GM23338 (cell line): ENCODE results near the gene ESR1. TPM values are rescaled to one million over a fixed set of nuclear protein-coding genes. Genes with fewer than 3 reads are reported as not detected.

Experiments
- ATAC-seq: fragments of 200-7000 bp; cut with Tn5 transposase; 3 replicates; pipeline ENCODE4 v1.9.1; 2020
- DNase-seq: peaks from one replicate; pipeline ENCODE4 v3.0.0-alpha.2; 2015; ENCODE audit warnings: low spot score
- H2AFZ ChIP-seq: fragments of 200-600 bp; sonication (generic); 2 replicates; pipeline ENCODE4 v1.8.0; 2016; ENCODE audit warnings: antibody characterized with exemption, mild to moderate bottlenecking, moderate library complexity
- H3F3A ChIP-seq: fragments of 200-600 bp; sonication (generic); replicated peaks from 2 replicates; pipeline ENCODE4 v1.8.0; 2017; ENCODE audit warnings: antibody characterized with exemption, mixed run types, low read depth
- H3K27ac ChIP-seq: fragments of 200-600 bp; sonication (generic); 2 replicates; pipeline ENCODE4 v1.6.1; 2016; ENCODE audit warnings: low read depth
- H3K27me3 ChIP-seq: fragments of 200-600 bp; sonication (generic); 2 replicates; pipeline ENCODE4 v1.8.0; 2016; ENCODE audit warnings: mild to moderate bottlenecking, mixed run types, moderate library complexity; ENCODE audit not compliant: insufficient read depth
- H3K36me3 ChIP-seq: fragments of 200-600 bp; sonication (generic); 2 replicates; pipeline ENCODE4 v1.8.0; 2016; ENCODE audit warnings: mild to moderate bottlenecking; ENCODE audit not compliant: insufficient read depth
- H3K4me1 ChIP-seq: fragments of 200-600 bp; sonication (generic); 2 replicates; pipeline ENCODE4 v1.8.0; 2016; ENCODE audit warnings: mild to moderate bottlenecking, moderate library complexity; ENCODE audit not compliant: insufficient read depth
- H3K4me2 ChIP-seq: fragments of 200-600 bp; sonication (generic); 2 replicates; pipeline ENCODE4 v1.7.1; 2017; ENCODE audit warnings: mixed run types
- H3K4me3 ChIP-seq: fragments of 200-600 bp; sonication (generic); 2 replicates; pipeline ENCODE4 v1.6.1; 2016; ENCODE audit warnings: mixed run types
- H3K79me2 ChIP-seq: fragments of 200-600 bp; sonication (generic); replicated peaks from 2 replicates; pipeline ENCODE4 v1.8.0; 2017; ENCODE audit warnings: mild to moderate bottlenecking; ENCODE audit not compliant: insufficient read depth
- H3K9me2 ChIP-seq: fragments of 200-600 bp; sonication (generic); 2 replicates; pipeline ENCODE4 v1.8.0; 2017; ENCODE audit not compliant: insufficient read depth
- H4K20me1 ChIP-seq: fragments of 200-600 bp; sonication (generic); replicated peaks from 2 replicates; pipeline ENCODE4 v1.8.0; 2017; ENCODE audit warnings: mild to moderate bottlenecking; ENCODE audit not compliant: insufficient read depth
- H3K27ac Mint-ChIP-seq: 2 replicates; pipeline ENCODE4 v1.8.0; 2020; ENCODE audit warnings: inconsistent platforms, mild to moderate bottlenecking, moderate library complexity, mixed read lengths
- H3K27me3 Mint-ChIP-seq: 3 replicates; pipeline ENCODE4 v1.8.0; 2022; ENCODE audit warnings: low read depth, mild to moderate bottlenecking, moderate library complexity, mixed read lengths, inconsistent platforms; ENCODE audit not compliant: insufficient read depth, poor library complexity
- H3K36me3 Mint-ChIP-seq: 3 replicates; pipeline ENCODE4 v1.8.0; 2021; ENCODE audit warnings: low read depth, mild to moderate bottlenecking, inconsistent platforms, moderate library complexity, mixed read lengths
- H3K4me1 Mint-ChIP-seq: 3 replicates; pipeline ENCODE4 v1.8.0; 2020; ENCODE audit warnings: mild to moderate bottlenecking, inconsistent platforms, mixed read lengths
- H3K4me3 Mint-ChIP-seq: 3 replicates; pipeline ENCODE4 v1.8.0; 2021; ENCODE audit warnings: moderate library complexity, mild to moderate bottlenecking, inconsistent platforms, mixed read lengths
- H3K9me3 Mint-ChIP-seq: 3 replicates; pipeline ENCODE4 v1.8.0; 2020; ENCODE audit warnings: moderate library complexity, mild to moderate bottlenecking, inconsistent platforms, mixed read lengths
- CREB1 ChIP-seq: fragments of 250-450 bp; sonication (Bioruptor Pico); IDR thresholded peaks from 2 replicates; pipeline ENCODE4 v1.5.0; 2020; ENCODE audit warnings: low read depth, mild to moderate bottlenecking, moderate library complexity
- EZH2 ChIP-seq: fragments of 200-600 bp; sonication (generic); IDR thresholded peaks from one replicate; pipeline ENCODE4 v1.8.0; 2017; ENCODE audit warnings: antibody characterized with exemption, mild to moderate bottlenecking, low read depth; ENCODE audit not compliant: unreplicated experiment
- EZH2phosphoT487 ChIP-seq: fragments of 200-600 bp; sonication (generic); IDR thresholded peaks from one replicate; pipeline ENCODE4 v1.8.1; 2018; ENCODE audit warnings: antibody characterized with exemption; ENCODE audit not compliant: unreplicated experiment
- JUNB ChIP-seq: IDR thresholded peaks from one replicate; pipeline ENCODE4 v1.6.1; 2016; ENCODE audit warnings: antibody characterized with exemption; ENCODE audit not compliant: unreplicated experiment
- NANOG ChIP-seq: IDR thresholded peaks from 2 replicates; pipeline ENCODE4 v1.6.1; 2016; ENCODE audit warnings: antibody characterized with exemption, borderline replicate concordance
- POLR2AphosphoS5 ChIP-seq: IDR thresholded peaks from 2 replicates; pipeline ENCODE4 v1.6.1; 2016; ENCODE audit warnings: antibody characterized with exemption, low read depth
- STAT1 ChIP-seq: IDR thresholded peaks from one replicate; pipeline ENCODE4 v1.6.1; 2016; ENCODE audit warnings: antibody characterized with exemption; ENCODE audit not compliant: unreplicated experiment
- ZNF114 ChIP-seq: fragments of 250-450 bp; sonication (Bioruptor Pico); IDR thresholded peaks from 2 replicates; pipeline ENCODE4 v1.5.0; 2020; ENCODE audit warnings: mild to moderate bottlenecking, moderate library complexity
- polyA plus RNA-seq: library from polyadenylated mRNA; unstranded; fragments of >200 nt; fragmentation: Nextera tagmentation; extraction: Ambion mirVana; gene quantifications from 2 replicates; pipeline ENCODE4 v1.2.1, GENCODE V29; 2016
- total RNA-seq: library from RNA; depleted of rRNA; stranded (reverse); fragments of >200 nt; shearing (Covaris generic); gene quantifications from 2 replicates; pipeline ENCODE4 v1.2.3, GENCODE V29; 2014
- TF ChIP-seq, protein P1 (sequence below): IDR thresholded peaks from one replicate; pipeline ENCODE4 v1.6.1; 2018; ENCODE audit warnings: antibody characterized with exemption; ENCODE audit not compliant: unreplicated experiment
- TF ChIP-seq, protein P2 (sequence below): fragments of 250-450 bp; sonication (Bioruptor Pico); IDR thresholded peaks from 2 replicates; pipeline ENCODE4 v1.5.0; 2020; ENCODE audit warnings: mild to moderate bottlenecking, moderate library complexity
- TF ChIP-seq, protein P3 (sequence below), 2 experiments: fragments of 200-600 bp in 1 of 2; sonication (generic) in 1 of 2; conservative IDR thresholded peaks; 2 replicates each; pipeline versions ENCODE4 v1.5.1 to v1.6.1; 2016 to 2017; ENCODE audit warnings: antibody characterized with exemption in 2 of 2, low read depth in 2 of 2, mild to moderate bottlenecking in 2 of 2, moderate library complexity in 1 of 2
- TF ChIP-seq, protein P4 (sequence below): IDR thresholded peaks from 2 replicates; pipeline ENCODE4 v1.6.1; 2016; ENCODE audit warnings: antibody characterized with exemption

The ESR1 gene
- total and polyA plus RNA-seq, 2 experiments from 2014 or later = 0.94 TPM; not detected in 1

DNA sequence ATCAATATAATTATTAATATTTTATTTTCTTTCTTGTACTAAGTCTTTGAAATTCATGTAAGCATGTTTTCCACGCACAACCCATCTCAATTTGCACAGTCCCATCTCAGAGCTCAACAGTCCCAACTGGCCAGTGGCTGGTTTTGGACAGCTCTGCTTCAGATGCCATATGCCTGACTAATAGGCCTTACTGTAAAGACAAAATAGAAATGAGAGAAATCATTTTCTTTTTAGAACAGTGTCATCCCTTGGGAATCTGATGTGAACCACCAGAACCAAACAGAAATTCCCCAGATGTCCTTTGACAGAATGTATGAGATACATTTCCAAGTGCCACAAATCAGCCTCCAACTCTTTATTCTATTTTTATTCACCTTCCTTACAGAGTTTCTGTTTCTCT, 338.9 kb downstream of the ESR1 start:
- Mint-ChIP-seq H3K4me3 (no peak overlapping the region), H3K27ac (no peak overlapping the region), H3K27me3 (peaks cover 2% of the 10 kb centered on the region), H3K9me3 (no peaks in the 10 kb centered on the region), H3K36me3 (no peaks in the 10 kb centered on the region), H3K4me1 (peaks cover 10% of the 10 kb centered on the region)
- no peaks in the 10 kb centered on the region for H3K9me2 ChIP-seq
- H3K4me3 ChIP-seq = no peak overlapping the region
- TF ChIP-seq, protein P1, sequence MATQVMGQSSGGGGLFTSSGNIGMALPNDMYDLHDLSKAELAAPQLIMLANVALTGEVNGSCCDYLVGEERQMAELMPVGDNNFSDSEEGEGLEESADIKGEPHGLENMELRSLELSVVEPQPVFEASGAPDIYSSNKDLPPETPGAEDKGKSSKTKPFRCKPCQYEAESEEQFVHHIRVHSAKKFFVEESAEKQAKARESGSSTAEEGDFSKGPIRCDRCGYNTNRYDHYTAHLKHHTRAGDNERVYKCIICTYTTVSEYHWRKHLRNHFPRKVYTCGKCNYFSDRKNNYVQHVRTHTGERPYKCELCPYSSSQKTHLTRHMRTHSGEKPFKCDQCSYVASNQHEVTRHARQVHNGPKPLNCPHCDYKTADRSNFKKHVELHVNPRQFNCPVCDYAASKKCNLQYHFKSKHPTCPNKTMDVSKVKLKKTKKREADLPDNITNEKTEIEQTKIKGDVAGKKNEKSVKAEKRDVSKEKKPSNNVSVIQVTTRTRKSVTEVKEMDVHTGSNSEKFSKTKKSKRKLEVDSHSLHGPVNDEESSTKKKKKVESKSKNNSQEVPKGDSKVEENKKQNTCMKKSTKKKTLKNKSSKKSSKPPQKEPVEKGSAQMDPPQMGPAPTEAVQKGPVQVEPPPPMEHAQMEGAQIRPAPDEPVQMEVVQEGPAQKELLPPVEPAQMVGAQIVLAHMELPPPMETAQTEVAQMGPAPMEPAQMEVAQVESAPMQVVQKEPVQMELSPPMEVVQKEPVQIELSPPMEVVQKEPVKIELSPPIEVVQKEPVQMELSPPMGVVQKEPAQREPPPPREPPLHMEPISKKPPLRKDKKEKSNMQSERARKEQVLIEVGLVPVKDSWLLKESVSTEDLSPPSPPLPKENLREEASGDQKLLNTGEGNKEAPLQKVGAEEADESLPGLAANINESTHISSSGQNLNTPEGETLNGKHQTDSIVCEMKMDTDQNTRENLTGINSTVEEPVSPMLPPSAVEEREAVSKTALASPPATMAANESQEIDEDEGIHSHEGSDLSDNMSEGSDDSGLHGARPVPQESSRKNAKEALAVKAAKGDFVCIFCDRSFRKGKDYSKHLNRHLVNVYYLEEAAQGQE = no peak
- TF ChIP-seq, protein P2, sequence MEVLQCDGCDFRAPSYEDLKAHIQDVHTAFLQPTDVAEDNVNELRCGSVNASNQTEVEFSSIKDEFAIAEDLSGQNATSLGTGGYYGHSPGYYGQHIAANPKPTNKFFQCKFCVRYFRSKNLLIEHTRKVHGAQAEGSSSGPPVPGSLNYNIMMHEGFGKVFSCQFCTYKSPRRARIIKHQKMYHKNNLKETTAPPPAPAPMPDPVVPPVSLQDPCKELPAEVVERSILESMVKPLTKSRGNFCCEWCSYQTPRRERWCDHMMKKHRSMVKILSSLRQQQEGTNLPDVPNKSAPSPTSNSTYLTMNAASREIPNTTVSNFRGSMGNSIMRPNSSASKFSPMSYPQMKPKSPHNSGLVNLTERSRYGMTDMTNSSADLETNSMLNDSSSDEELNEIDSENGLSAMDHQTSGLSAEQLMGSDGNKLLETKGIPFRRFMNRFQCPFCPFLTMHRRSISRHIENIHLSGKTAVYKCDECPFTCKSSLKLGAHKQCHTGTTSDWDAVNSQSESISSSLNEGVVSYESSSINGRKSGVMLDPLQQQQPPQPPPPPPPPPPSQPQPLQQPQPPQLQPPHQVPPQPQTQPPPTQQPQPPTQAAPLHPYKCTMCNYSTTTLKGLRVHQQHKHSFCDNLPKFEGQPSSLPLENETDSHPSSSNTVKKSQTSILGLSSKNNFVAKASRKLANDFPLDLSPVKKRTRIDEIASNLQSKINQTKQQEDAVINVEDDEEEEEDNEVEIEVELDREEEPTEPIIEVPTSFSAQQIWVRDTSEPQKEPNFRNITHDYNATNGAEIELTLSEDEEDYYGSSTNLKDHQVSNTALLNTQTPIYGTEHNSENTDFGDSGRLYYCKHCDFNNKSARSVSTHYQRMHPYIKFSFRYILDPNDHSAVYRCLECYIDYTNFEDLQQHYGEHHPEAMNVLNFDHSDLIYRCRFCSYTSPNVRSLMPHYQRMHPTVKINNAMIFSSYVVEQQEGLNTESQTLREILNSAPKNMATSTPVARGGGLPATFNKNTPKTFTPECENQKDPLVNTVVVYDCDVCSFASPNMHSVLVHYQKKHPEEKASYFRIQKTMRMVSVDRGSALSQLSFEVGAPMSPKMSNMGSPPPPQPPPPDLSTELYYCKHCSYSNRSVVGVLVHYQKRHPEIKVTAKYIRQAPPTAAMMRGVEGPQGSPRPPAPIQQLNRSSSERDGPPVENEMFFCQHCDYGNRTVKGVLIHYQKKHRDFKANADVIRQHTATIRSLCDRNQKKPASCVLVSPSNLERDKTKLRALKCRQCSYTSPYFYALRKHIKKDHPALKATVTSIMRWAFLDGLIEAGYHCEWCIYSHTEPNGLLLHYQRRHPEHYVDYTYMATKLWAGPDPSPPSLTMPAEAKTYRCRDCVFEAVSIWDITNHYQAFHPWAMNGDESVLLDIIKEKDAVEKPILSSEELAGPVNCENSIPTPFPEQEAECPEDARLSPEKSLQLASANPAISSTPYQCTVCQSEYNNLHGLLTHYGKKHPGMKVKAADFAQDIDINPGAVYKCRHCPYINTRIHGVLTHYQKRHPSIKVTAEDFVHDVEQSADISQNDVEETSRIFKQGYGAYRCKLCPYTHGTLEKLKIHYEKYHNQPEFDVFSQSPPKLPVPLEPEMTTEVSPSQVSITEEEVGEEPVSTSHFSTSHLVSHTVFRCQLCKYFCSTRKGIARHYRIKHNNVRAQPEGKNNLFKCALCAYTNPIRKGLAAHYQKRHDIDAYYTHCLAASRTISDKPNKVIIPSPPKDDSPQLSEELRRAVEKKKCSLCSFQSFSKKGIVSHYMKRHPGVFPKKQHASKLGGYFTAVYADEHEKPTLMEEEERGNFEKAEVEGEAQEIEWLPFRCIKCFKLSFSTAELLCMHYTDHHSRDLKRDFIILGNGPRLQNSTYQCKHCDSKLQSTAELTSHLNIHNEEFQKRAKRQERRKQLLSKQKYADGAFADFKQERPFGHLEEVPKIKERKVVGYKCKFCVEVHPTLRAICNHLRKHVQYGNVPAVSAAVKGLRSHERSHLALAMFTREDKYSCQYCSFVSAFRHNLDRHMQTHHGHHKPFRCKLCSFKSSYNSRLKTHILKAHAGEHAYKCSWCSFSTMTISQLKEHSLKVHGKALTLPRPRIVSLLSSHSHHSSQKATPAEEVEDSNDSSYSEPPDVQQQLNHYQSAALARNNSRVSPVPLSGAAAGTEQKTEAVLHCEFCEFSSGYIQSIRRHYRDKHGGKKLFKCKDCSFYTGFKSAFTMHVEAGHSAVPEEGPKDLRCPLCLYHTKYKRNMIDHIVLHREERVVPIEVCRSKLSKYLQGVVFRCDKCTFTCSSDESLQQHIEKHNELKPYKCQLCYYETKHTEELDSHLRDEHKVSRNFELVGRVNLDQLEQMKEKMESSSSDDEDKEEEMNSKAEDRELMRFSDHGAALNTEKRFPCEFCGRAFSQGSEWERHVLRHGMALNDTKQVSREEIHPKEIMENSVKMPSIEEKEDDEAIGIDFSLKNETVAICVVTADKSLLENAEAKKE (CRISPR knock-in tag) = no peak
- TF ChIP-seq EZH2phosphoT487 (no peak), STAT1 (no peak), CREB1 (CRISPR knock-in tag) (no peak), ZNF114 (CRISPR knock-in tag) (no peak), EZH2 (no peak), NANOG (no peak), POLR2AphosphoS5 (no peak), JUNB (no peak)
- TF ChIP-seq, protein P3, sequence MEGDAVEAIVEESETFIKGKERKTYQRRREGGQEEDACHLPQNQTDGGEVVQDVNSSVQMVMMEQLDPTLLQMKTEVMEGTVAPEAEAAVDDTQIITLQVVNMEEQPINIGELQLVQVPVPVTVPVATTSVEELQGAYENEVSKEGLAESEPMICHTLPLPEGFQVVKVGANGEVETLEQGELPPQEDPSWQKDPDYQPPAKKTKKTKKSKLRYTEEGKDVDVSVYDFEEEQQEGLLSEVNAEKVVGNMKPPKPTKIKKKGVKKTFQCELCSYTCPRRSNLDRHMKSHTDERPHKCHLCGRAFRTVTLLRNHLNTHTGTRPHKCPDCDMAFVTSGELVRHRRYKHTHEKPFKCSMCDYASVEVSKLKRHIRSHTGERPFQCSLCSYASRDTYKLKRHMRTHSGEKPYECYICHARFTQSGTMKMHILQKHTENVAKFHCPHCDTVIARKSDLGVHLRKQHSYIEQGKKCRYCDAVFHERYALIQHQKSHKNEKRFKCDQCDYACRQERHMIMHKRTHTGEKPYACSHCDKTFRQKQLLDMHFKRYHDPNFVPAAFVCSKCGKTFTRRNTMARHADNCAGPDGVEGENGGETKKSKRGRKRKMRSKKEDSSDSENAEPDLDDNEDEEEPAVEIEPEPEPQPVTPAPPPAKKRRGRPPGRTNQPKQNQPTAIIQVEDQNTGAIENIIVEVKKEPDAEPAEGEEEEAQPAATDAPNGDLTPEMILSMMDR (conservative IDR thresholded peaks at IDR 0.05; ENCODE audit: low read depth in 2 of 2) = no peak
- TF ChIP-seq, protein P4, sequence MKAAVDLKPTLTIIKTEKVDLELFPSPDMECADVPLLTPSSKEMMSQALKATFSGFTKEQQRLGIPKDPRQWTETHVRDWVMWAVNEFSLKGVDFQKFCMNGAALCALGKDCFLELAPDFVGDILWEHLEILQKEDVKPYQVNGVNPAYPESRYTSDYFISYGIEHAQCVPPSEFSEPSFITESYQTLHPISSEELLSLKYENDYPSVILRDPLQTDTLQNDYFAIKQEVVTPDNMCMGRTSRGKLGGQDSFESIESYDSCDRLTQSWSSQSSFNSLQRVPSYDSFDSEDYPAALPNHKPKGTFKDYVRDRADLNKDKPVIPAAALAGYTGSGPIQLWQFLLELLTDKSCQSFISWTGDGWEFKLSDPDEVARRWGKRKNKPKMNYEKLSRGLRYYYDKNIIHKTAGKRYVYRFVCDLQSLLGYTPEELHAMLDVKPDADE = no peak
- no peaks in the 10 kb centered on the region for H3F3A ChIP-seq
- H3K4me2 ChIP-seq = no peak overlapping the region
- no peaks in the 10 kb centered on the region for H4K20me1 ChIP-seq
- no peak overlapping the region for H3K27ac ChIP-seq
- no peaks in the 10 kb centered on the region for H3K79me2 ChIP-seq
- H3K36me3 ChIP-seq = no peaks in the 10 kb centered on the region
- no peaks in the 10 kb centered on the region for H3K27me3 ChIP-seq
- no peak for DNase-seq
- ATAC-seq = no peak
- H3K4me1 ChIP-seq = no peaks in the 10 kb centered on the region
- H2AFZ ChIP-seq = no peak overlapping the region
